GM12878 (cell line): Measurements from ENCODE around the gene AK4. TPM values are rescaled to one million over a fixed set of nuclear protein-coding genes. Genes with fewer than 3 reads are reported as not detected.

Experiments
- ATAC-seq: fragments of 200-7000 bp; cut with Tn5 transposase; 3 replicates; pipeline ENCODE4 v1.9.1; 2020; ENCODE audit warnings: mild to moderate bottlenecking, moderate library complexity
- BruUV-seq: library from RNA; stranded (reverse); fragments of 400-500 nt; replicated peaks from 2 replicates; lab custom pipeline; 2021; lab: Mats Ljungman, UMichigan
- CTCF ChIA-PET: fragments of 300-600 bp; sonication (Branson Sonifier 250); formaldehyde crosslinking; extraction: SDS; loops from one replicate; lab custom pipeline; 2021; ENCODE audit warnings: inconsistent platforms; lab: Yijun Ruan, JAX
- POLR2A ChIA-PET: fragments of 350-600 bp; formaldehyde crosslinking; extraction: SDS; loops from one replicate; lab custom pipeline; 2021; ENCODE audit warnings: inconsistent platforms; lab: Charles Lee
- RAD21 ChIA-PET: fragments of 300-600 bp; sonication (Branson Sonifier 250); formaldehyde crosslinking; loops from one replicate; lab custom pipeline; 2023; ENCODE audit warnings: antibody characterized with exemption; ENCODE audit not compliant: unreplicated experiment; lab: Charles Lee
- SMC1A ChIA-PET: fragments of 300-600 bp; sonication (Branson Sonifier 250); formaldehyde crosslinking; loops from one replicate; lab custom pipeline; 2023; ENCODE audit not compliant: unreplicated experiment, uncharacterized antibody; lab: Charles Lee
- DNase-seq: peaks from one replicate; pipeline ENCODE4 v3.0.0-alpha.2; 2011; ENCODE audit warnings: low read depth, low spot score
- FAIRE-seq: peaks from 3 replicates; lab custom pipeline; 2011; peaks lifted over from hg19 to GRCh38; lab: Jason Lieb, UNC
- H2AFZ ChIP-seq: 2 replicates; pipeline ENCODE4 v1.6.0; 2011; ENCODE audit warnings: low read depth, low read length, control low read depth; ENCODE audit not compliant: control insufficient read depth
- H3K27ac ChIP-seq: 2 replicates; pipeline ENCODE4 v1.5.1; 2011; ENCODE audit warnings: control low read depth; ENCODE audit not compliant: control insufficient read depth, insufficient read depth
- H3K27me3 ChIP-seq, 2 experiments: replicated peaks in 1 of 2; 2 replicates each; pipeline versions ENCODE4 v1.6.0 to v1.6.1; 2011; ENCODE audit warnings: low read length in 1 of 2; ENCODE audit not compliant: control insufficient read depth in 2 of 2, insufficient read depth in 2 of 2
- H3K36me3 ChIP-seq, 2 experiments: 2 replicates each; pipeline ENCODE4 v1.5.1; 2011; ENCODE audit warnings: low read length in 1 of 2; ENCODE audit not compliant: control insufficient read depth in 2 of 2, insufficient read depth in 2 of 2
- H3K4me1 ChIP-seq: 2 replicates; pipeline ENCODE4 v1.6.1; 2011; ENCODE audit warnings: mild to moderate bottlenecking, low read length, moderate library complexity, mixed read lengths; ENCODE audit not compliant: control insufficient read depth, insufficient read depth
- H3K4me2 ChIP-seq: 2 replicates; pipeline ENCODE4 v1.6.0; 2011; ENCODE audit warnings: control low read depth; ENCODE audit not compliant: control insufficient read depth, insufficient read depth
- H3K4me3 ChIP-seq: fragments of 200-600 bp; sonication (generic); 2 replicates; pipeline ENCODE4 v1.5.1; 2016
- H3K79me2 ChIP-seq: 2 replicates; pipeline ENCODE4 v1.6.0; 2011; ENCODE audit warnings: low read length; ENCODE audit not compliant: control insufficient read depth, insufficient read depth
- H3K9ac ChIP-seq: 2 replicates; pipeline ENCODE4 v1.8.0; 2011; ENCODE audit warnings: low read length, control low read depth, mixed read lengths; ENCODE audit not compliant: control insufficient read depth, insufficient read depth
- H3K9me3 ChIP-seq: replicated peaks from 3 replicates; pipeline ENCODE4 v1.5.1; 2011; ENCODE audit warnings: mild to moderate bottlenecking, low read length; ENCODE audit not compliant: control insufficient read depth, insufficient read depth
- H4K20me1 ChIP-seq: 2 replicates; pipeline ENCODE4 v1.6.0; 2011; ENCODE audit not compliant: control insufficient read depth, insufficient read depth
- CBFB ChIP-seq: IDR thresholded peaks from 2 replicates; pipeline ENCODE4 v1.6.1; 2016; ENCODE audit warnings: antibody characterized with exemption, low read depth
- HCFC1 ChIP-seq: fragments of 150-350 bp; IDR thresholded peaks from 2 replicates; pipeline ENCODE4 v1.6.1; 2014; ENCODE audit warnings: low read length
- MEF2B ChIP-seq: fragments of 450-650 bp; IDR thresholded peaks from 2 replicates; pipeline ENCODE4 v1.6.1; 2018; ENCODE audit warnings: mild to moderate bottlenecking, moderate library complexity; ENCODE audit not compliant: partially characterized antibody, poor library complexity, severe bottlenecking
- POLR2A ChIP-seq: IDR thresholded peaks from 2 replicates; pipeline ENCODE4 v1.6.1; 2011; ENCODE audit warnings: low read depth, mild to moderate bottlenecking, low read length
- RAD51 ChIP-seq: fragments of 450-650 bp; IDR thresholded peaks from 2 replicates; pipeline ENCODE4 v1.6.1; 2016; ENCODE audit warnings: moderate library complexity, mild to moderate bottlenecking, inconsistent platforms
- RB1 ChIP-seq: fragments of 450-650 bp; formaldehyde crosslinking; IDR thresholded peaks from 2 replicates; pipeline ENCODE4 v1.6.1; 2017; ENCODE audit warnings: mild to moderate bottlenecking, borderline replicate concordance
- SMAD1 ChIP-seq: fragments of 450-650 bp; IDR thresholded peaks from 2 replicates; pipeline ENCODE4 v1.6.1; 2018; ENCODE audit warnings: mild to moderate bottlenecking, low read depth; ENCODE audit not compliant: partially characterized antibody
- SREBF1 ChIP-seq: IDR thresholded peaks from 2 replicates; pipeline ENCODE4 v1.6.1; 2012; ENCODE audit warnings: mild to moderate bottlenecking, low read length
- SUPT20H ChIP-seq: IDR thresholded peaks from 2 replicates; pipeline ENCODE4 v1.6.1; 2011; ENCODE audit warnings: low read depth, mild to moderate bottlenecking, low read length, moderate library complexity, borderline replicate concordance; ENCODE audit not compliant: control insufficient read depth
- WGBS: methylation state at CpG from one replicate; pipeline ENCODE4 v1.1.6; 2016; ENCODE audit warnings: low lambda C conversion rate; ENCODE audit not compliant: insufficient replicate concordance, insufficient coverage; ENCODE audit errors: missing lambda C conversion rate; 5-methylcytosine and 5-hydroxymethylcytosine counted together
- in situ Hi-C: fragments of 300-500 bp; cut with MboI; formaldehyde crosslinking; loops from 9 replicates; pipeline ENCODE4 v1.14.3; 2018; ENCODE audit warnings: mixed read lengths
- intact Hi-C: fragments of 100-400 bp; cut with micrococcal nuclease; formaldehyde crosslinking; loops from one replicate; pipeline ENCODE4 v1.14.2; 2022; ENCODE audit not compliant: unreplicated experiment
- polyA plus RNA-seq, 11 experiments: library from polyadenylated mRNA; depleted of rRNA in 4 of 11; unstranded in 6 of 11; stranded (reverse) in 5 of 11; fragments of >200 nt; fragmentation: Nextera tagmentation in 4 of 11; fragmentation: Illumina TruSeq in 1 of 11; extraction: Ambion mirVana in 4 of 11; extraction: Trizol in 1 of 11; gene quantifications; 1 replicate in 1 of 11; 2 replicates in 10 of 11; pipeline versions ENCODE4 v1.2.1 to v1.2.3, GENCODE V29; 2011 to 2016; ENCODE audit warnings: inconsistent platforms in 2 of 11, missing spikeins in 2 of 11, low read depth in 1 of 11
- total RNA-seq, 4 experiments: library from RNA; depleted of rRNA in 3 of 4; stranded (reverse); fragments of >200 nt in 3 of 4; fragmentation: Illumina TruSeq in 1 of 4; extraction: Trizol in 1 of 4; gene quantifications; 2 replicates each; pipeline versions ENCODE4 v1.2.1 to v1.2.3, GENCODE V29; 2013 to 2021
- TF ChIP-seq, protein P1 (sequence below): fragments of 450-650 bp; IDR thresholded peaks from 2 replicates; pipeline ENCODE4 v1.6.1; 2017; ENCODE audit warnings: low read depth, mild to moderate bottlenecking, moderate library complexity
- TF ChIP-seq, protein P2 (sequence below): fragments of 450-650 bp; IDR thresholded peaks from 2 replicates; pipeline ENCODE4 v1.6.1; 2017; ENCODE audit warnings: mild to moderate bottlenecking
- TF ChIP-seq, protein P3 (sequence below): fragments of 450-650 bp; IDR thresholded peaks from 2 replicates; pipeline ENCODE4 v1.6.1; 2016; ENCODE audit warnings: mild to moderate bottlenecking

AK4 gene
- total and polyA plus RNA-seq, 10 of the 15 experiments (the other 5 are each of a cell fraction or from before 2014, with no cell fraction given) = 23.9 to 161 (median 49.0) TPM

DNA sequence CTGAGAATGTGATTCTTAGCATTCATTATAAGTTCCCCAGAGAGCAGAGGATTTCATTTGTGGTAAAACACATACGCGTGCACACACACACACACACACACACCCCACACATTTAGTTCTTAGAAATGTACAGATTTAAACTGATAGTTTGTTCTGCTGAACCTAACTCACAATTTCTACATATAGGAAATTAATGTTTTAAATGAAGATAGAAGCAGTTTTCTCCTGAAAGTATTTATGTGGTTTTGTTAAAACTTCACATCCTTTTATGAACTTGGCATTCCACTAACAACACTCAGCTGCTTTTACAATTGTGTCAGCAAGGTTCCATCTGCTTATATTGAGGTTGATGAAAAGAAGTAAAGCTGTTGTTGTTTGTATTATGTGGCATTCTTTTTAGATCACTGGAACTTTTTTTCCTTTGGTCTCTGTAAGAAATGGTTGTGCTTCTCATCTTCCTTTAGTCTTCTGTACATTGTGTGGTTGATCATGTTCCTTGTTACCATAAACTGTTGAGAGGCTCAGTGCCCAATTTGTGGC lies 41.6 kb downstream of the AK4 start:
- CTCF ChIA-PET = no interaction called here
- H2AFZ ChIP-seq = no peak overlapping the region
- whole genome bisulfite sequencing = 95% methylated on average over 2 of the region's 2 CpGs

DNA sequence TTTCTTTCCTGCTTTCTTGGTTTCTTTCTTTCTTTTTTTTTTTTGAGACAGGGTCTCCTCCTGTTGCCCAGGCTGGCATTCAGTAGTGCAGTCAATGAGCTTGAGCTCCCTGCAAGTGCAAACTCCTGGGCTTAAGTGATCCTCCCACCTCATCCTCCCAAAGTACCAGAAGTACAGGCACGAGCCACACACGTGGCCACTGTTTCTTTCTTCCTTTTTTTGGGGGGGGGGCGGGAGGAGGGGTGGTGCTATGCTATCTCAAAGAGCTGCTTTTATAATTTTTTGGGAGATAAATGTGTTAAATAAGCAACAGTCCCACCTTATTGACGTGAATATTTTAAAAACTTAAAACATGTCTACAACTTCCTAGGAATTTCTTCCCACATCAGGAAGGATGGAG lies 42.2 kb downstream of the AK4 start:
- Histone ChIP-seq H3K36me3 (peaks cover 0 to 17% of the 10 kb centered on the region in 2 experiments; a peak in 1 of 4 replicates), H3K4me1 (no peaks in the 10 kb centered on the region), H3K9me3 (no peaks in the 10 kb centered on the region), H3K4me2 (no peak overlapping the region), H3K9ac (no peak overlapping the region), H3K27ac (no peak overlapping the region), H3K79me2 (peaks cover 24% of the 10 kb centered on the region), H2AFZ (no peak overlapping the region), H3K4me3 (no peak overlapping the region), H4K20me1 (peaks cover 2% of the 10 kb centered on the region; the same call in 1 of the 2 replicates), H3K27me3 (no peaks in the 10 kb centered on the region)
- no peak for FAIRE-seq
- 17% methylated on average over 3 of the region's 4 CpGs for WGBS
- ATAC-seq = no peak
- POLR2A ChIA-PET = interaction anchor here (0.7 kb wide), 1 partner anchor 243 kb away, joined by 3 read pairs; no protein-coding TSS in a partner anchor
- intact Hi-C loops (no loop called here), in situ Hi-C loops (no loop called here)
- SMC1A ChIA-PET = interaction anchor here (0.8 to 1.5 kb wide), 3 partner anchors 9 to 13 kb away, joined by 3 to 5 read pairs (median 4); no protein-coding TSS in a partner anchor
- RAD21 ChIA-PET = interaction anchor here (0.6 kb wide), 1 partner anchor 16 kb away, joined by 3 read pairs; no protein-coding TSS in a partner anchor
- BruUV-seq = no TSS peak
- DNase-seq = no peak
- CTCF ChIA-PET = no interaction called here
- TF ChIP-seq RAD51 (no peak), CBFB (no peak), SREBF1 (no peak), SUPT20H (no peak), HCFC1 (no peak), SMAD1 (no peak)
- TF ChIP-seq, protein P1, sequence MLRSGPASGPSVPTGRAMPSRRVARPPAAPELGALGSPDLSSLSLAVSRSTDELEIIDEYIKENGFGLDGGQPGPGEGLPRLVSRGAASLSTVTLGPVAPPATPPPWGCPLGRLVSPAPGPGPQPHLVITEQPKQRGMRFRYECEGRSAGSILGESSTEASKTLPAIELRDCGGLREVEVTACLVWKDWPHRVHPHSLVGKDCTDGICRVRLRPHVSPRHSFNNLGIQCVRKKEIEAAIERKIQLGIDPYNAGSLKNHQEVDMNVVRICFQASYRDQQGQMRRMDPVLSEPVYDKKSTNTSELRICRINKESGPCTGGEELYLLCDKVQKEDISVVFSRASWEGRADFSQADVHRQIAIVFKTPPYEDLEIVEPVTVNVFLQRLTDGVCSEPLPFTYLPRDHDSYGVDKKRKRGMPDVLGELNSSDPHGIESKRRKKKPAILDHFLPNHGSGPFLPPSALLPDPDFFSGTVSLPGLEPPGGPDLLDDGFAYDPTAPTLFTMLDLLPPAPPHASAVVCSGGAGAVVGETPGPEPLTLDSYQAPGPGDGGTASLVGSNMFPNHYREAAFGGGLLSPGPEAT = no peak
- TF ChIP-seq, protein P2, sequence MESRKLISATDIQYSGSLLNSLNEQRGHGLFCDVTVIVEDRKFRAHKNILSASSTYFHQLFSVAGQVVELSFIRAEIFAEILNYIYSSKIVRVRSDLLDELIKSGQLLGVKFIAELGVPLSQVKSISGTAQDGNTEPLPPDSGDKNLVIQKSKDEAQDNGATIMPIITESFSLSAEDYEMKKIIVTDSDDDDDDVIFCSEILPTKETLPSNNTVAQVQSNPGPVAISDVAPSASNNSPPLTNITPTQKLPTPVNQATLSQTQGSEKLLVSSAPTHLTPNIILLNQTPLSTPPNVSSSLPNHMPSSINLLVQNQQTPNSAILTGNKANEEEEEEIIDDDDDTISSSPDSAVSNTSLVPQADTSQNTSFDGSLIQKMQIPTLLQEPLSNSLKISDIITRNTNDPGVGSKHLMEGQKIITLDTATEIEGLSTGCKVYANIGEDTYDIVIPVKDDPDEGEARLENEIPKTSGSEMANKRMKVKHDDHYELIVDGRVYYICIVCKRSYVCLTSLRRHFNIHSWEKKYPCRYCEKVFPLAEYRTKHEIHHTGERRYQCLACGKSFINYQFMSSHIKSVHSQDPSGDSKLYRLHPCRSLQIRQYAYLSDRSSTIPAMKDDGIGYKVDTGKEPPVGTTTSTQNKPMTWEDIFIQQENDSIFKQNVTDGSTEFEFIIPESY = no peak

More for the DNA sequence above, 41.6 kb downstream of the AK4 start:
- no peaks in the 10 kb centered on the region for H3K4me1 ChIP-seq
- no TSS peak for BruUV-seq
- no peak for ATAC-seq
- ChIA-PET POLR2A (interaction anchor here (0.7 kb wide), 2 partner anchors 225 to 242 kb away, joined by 3 to 4 read pairs; no protein-coding TSS in a partner anchor), RAD21 (interaction anchor here (0.6 kb wide), 1 partner anchor 16 kb away, joined by 3 read pairs; no protein-coding TSS in a partner anchor), SMC1A (interaction anchor here (0.6 to 1.5 kb wide), 4 partner anchors 9 to 13 kb away, joined by 3 to 5 read pairs (median 4); no protein-coding TSS in a partner anchor)
- in situ Hi-C loops = no loop called here
- H3K9ac ChIP-seq = no peak overlapping the region
- H3K4me3 ChIP-seq = no peak overlapping the region
- peaks cover 30% of the 10 kb centered on the region for H3K79me2 ChIP-seq
- H3K27me3 ChIP-seq = no peaks in the 10 kb centered on the region
- DNase-seq = no peak
- FAIRE-seq = no peak
- TF ChIP-seq MEF2B (peak; percentile 29), POLR2A (no peak), RB1 (no peak)
- TF ChIP-seq, protein P3, sequence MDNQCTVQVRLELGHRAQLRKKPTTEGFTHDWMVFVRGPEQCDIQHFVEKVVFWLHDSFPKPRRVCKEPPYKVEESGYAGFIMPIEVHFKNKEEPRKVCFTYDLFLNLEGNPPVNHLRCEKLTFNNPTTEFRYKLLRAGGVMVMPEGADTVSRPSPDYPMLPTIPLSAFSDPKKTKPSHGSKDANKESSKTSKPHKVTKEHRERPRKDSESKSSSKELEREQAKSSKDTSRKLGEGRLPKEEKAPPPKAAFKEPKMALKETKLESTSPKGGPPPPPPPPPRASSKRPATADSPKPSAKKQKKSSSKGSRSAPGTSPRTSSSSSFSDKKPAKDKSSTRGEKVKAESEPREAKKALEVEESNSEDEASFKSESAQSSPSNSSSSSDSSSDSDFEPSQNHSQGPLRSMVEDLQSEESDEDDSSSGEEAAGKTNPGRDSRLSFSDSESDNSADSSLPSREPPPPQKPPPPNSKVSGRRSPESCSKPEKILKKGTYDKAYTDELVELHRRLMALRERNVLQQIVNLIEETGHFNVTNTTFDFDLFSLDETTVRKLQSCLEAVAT = no peak
- peaks cover 0 to 17% of the 10 kb centered on the region in 2 experiments; a peak in 1 of 4 replicates for H3K36me3 ChIP-seq
- H3K9me3 ChIP-seq = no peaks in the 10 kb centered on the region
- H3K27ac ChIP-seq = no peak overlapping the region
- H4K20me1 ChIP-seq = peaks cover 2% of the 10 kb centered on the region; the same call in 1 of the 2 replicates
- intact Hi-C loops = no loop called here
- H3K4me2 ChIP-seq = no peak overlapping the region
